IMR-90 (cell line): ENCODE data around the gene TEX35. TPM values are rescaled to one million over a fixed set of nuclear protein-coding genes. Genes with fewer than 3 reads are reported as not detected.

Experiments used
- ATAC-seq: fragments of 200-7000 bp; cut with Tn5 transposase; 2 replicates; pipeline ENCODE4 v1.9.1; 2020; ENCODE audit warnings: low read depth, mild to moderate bottlenecking, moderate library complexity
- BruUV-seq: library from RNA; stranded (reverse); fragments of 400-500 nt; replicated peaks from 2 replicates; lab custom pipeline; 2021; lab: Mats Ljungman, UMichigan
- CTCF ChIA-PET: fragments of 300-600 bp; formaldehyde crosslinking; extraction: SDS; loops from one replicate; lab custom pipeline; 2021; ENCODE audit warnings: antibody characterized with exemption; lab: Yijun Ruan, JAX
- POLR2A ChIA-PET: fragments of 300-600 bp; sonication (Branson Sonifier 250); formaldehyde crosslinking; loops from one replicate; lab custom pipeline; 2022; ENCODE audit warnings: antibody characterized with exemption; ENCODE audit not compliant: unreplicated experiment; lab: Charles Lee
- DNase-seq: peaks from one replicate; pipeline ENCODE4 v3.0.0; 2013
- H2AFZ ChIP-seq: replicated peaks from 2 replicates; pipeline ENCODE3; 2013; ENCODE audit warnings: low read length, mild to moderate bottlenecking; ENCODE audit not compliant: poor library complexity
- H2AK5ac ChIP-seq: 2 replicates; pipeline ENCODE4 v1.6.1; 2013; ENCODE audit warnings: low read depth, low read length, inconsistent platforms
- H2AK9ac ChIP-seq: replicated peaks from 2 replicates; pipeline ENCODE3; 2013; ENCODE audit warnings: mild to moderate bottlenecking, low read depth, low read length, moderate library complexity; ENCODE audit not compliant: poor library complexity
- H2BK120ac ChIP-seq: 2 replicates; pipeline ENCODE4 v1.6.1; 2013; ENCODE audit warnings: low read depth, low read length, inconsistent platforms
- H2BK15ac ChIP-seq: 3 replicates; pipeline ENCODE4 v1.6.1; 2013; ENCODE audit warnings: low read depth, low read length, inconsistent platforms
- H2BK20ac ChIP-seq: 2 replicates; pipeline ENCODE4 v1.6.1; 2013; ENCODE audit warnings: low read depth, mild to moderate bottlenecking, inconsistent platforms, low read length, moderate library complexity
- H2BK5ac ChIP-seq: 2 replicates; pipeline ENCODE4 v1.6.1; 2013; ENCODE audit warnings: mild to moderate bottlenecking, low read depth, low read length, inconsistent platforms; ENCODE audit not compliant: poor library complexity, severe bottlenecking
- H3K14ac ChIP-seq: replicated peaks from 2 replicates; pipeline ENCODE4 v1.6.1; 2013; ENCODE audit warnings: low read depth, low read length, inconsistent platforms
- H3K18ac ChIP-seq: 2 replicates; pipeline ENCODE4 v1.6.1; 2013; ENCODE audit warnings: low read depth, low read length, control low read depth
- H3K23ac ChIP-seq: 2 replicates; pipeline ENCODE4 v1.6.1; 2013; ENCODE audit warnings: low read depth, low read length, inconsistent platforms
- H3K27ac ChIP-seq: 2 replicates; pipeline ENCODE4 v1.5.1; 2013; ENCODE audit warnings: mild to moderate bottlenecking, control low read depth, low read length; ENCODE audit not compliant: insufficient read depth
- H3K27me3 ChIP-seq: 2 replicates; pipeline ENCODE4 v1.6.1; 2013; ENCODE audit warnings: low read length; ENCODE audit not compliant: control insufficient read depth, insufficient read depth
- H3K36me3 ChIP-seq: 2 replicates; pipeline ENCODE4 v1.6.1; 2013; ENCODE audit warnings: low read length, mixed read lengths; ENCODE audit not compliant: control insufficient read depth, insufficient read depth
- H3K4ac ChIP-seq: 2 replicates; pipeline ENCODE4 v1.6.1; 2013; ENCODE audit warnings: low read depth, low read length, inconsistent platforms
- H3K4me1 ChIP-seq: 2 replicates; pipeline ENCODE4 v1.6.1; 2013; ENCODE audit warnings: low read length, mixed read lengths; ENCODE audit not compliant: control insufficient read depth, insufficient read depth
- H3K4me2 ChIP-seq: 2 replicates; pipeline ENCODE4 v1.6.1; 2013; ENCODE audit warnings: low read depth, mild to moderate bottlenecking, control low read depth, low read length, moderate library complexity
- H3K4me3 ChIP-seq: 2 replicates; pipeline ENCODE4 v1.5.1; 2013; ENCODE audit warnings: low read depth, mild to moderate bottlenecking, control low read depth, low read length, moderate library complexity; ENCODE audit not compliant: insufficient read depth
- H3K56ac ChIP-seq: 2 replicates; pipeline ENCODE4 v1.6.1; 2013; ENCODE audit warnings: low read length, inconsistent platforms; ENCODE audit not compliant: insufficient read depth; ENCODE audit errors: extremely low read depth
- H3K79me1 ChIP-seq, 2 experiments: 2 replicates each; pipeline ENCODE4 v1.6.1; 2013; ENCODE audit warnings: low read length in 2 of 2, inconsistent platforms in 1 of 2, low read depth in 1 of 2
- H3K9ac ChIP-seq: 2 replicates; pipeline ENCODE4 v1.6.1; 2013; ENCODE audit warnings: low read depth, low read length, control low read depth
- H3K9me1 ChIP-seq: 2 replicates; pipeline ENCODE4 v1.6.1; 2013; ENCODE audit warnings: low read length, inconsistent platforms; ENCODE audit not compliant: insufficient read depth
- H3K9me3 ChIP-seq: 2 replicates; pipeline ENCODE4 v1.6.1; 2013; ENCODE audit warnings: low read length; ENCODE audit not compliant: control insufficient read depth, insufficient read depth
- H4K20me1 ChIP-seq: 2 replicates; pipeline ENCODE4 v1.6.1; 2013; ENCODE audit warnings: low read length, inconsistent platforms; ENCODE audit not compliant: insufficient read depth
- H4K5ac ChIP-seq: 2 replicates; pipeline ENCODE4 v1.6.1; 2013; ENCODE audit warnings: mild to moderate bottlenecking, low read depth, low read length, control low read depth
- H4K8ac ChIP-seq, 2 experiments: 2 replicates each; pipeline ENCODE4 v1.6.1; 2013; ENCODE audit warnings: low read depth in 2 of 2, low read length in 2 of 2, control low read depth in 1 of 2, inconsistent platforms in 1 of 2
- H4K91ac ChIP-seq: 2 replicates; pipeline ENCODE4 v1.6.1; 2013; ENCODE audit warnings: low read depth, low read length, inconsistent platforms; ENCODE audit not compliant: insufficient read depth
- BHLHE40 ChIP-seq: fragments of 150-350 bp; IDR thresholded peaks from 2 replicates; pipeline ENCODE4 v1.6.1; 2016; ENCODE audit warnings: mild to moderate bottlenecking, low read depth, low read length
- CEBPB ChIP-seq: IDR thresholded peaks from 2 replicates; pipeline ENCODE4 v1.6.1; 2012; ENCODE audit warnings: low read depth, low read length, improper control_type of control experiment
- CHD1 ChIP-seq: IDR thresholded peaks from 2 replicates; pipeline ENCODE4 v1.6.1; 2012; ENCODE audit warnings: low read depth, low read length, improper control_type of control experiment
- FOS ChIP-seq: fragments of 150-350 bp; IDR thresholded peaks from 2 replicates; pipeline ENCODE4 v1.6.1; 2016; ENCODE audit warnings: low read depth, low read length
- MAZ ChIP-seq: IDR thresholded peaks from 2 replicates; pipeline ENCODE4 v1.6.1; 2012; ENCODE audit warnings: low read depth, mild to moderate bottlenecking, low read length, improper control_type of control experiment, moderate library complexity, borderline replicate concordance
- MXI1 ChIP-seq: IDR thresholded peaks from 2 replicates; pipeline ENCODE4 v1.6.1; 2012; ENCODE audit warnings: low read depth, mild to moderate bottlenecking, low read length, moderate library complexity, borderline replicate concordance
- NFE2L2 ChIP-seq: fragments of 150-350 bp; IDR thresholded peaks from 2 replicates; pipeline ENCODE4 v1.6.1; 2016; ENCODE audit warnings: low read depth, mild to moderate bottlenecking, low read length
- POLR2A ChIP-seq: IDR thresholded peaks from 2 replicates; pipeline ENCODE4 v1.6.1; 2012; ENCODE audit warnings: mild to moderate bottlenecking, low read depth, low read length
- RAD21 ChIP-seq: IDR thresholded peaks from 2 replicates; pipeline ENCODE4 v1.6.1; 2012; ENCODE audit warnings: low read length, improper control_type of control experiment
- RFX5 ChIP-seq: IDR thresholded peaks from 2 replicates; pipeline ENCODE4 v1.8.0; 2012; ENCODE audit warnings: low read depth, mild to moderate bottlenecking, low read length, moderate library complexity
- USF2 ChIP-seq: fragments of 150-350 bp; IDR thresholded peaks from 2 replicates; pipeline ENCODE4 v1.6.1; 2017; ENCODE audit warnings: mild to moderate bottlenecking, antibody characterized with exemption, low read length, low read depth
- whole genome bisulfite sequencing, 2 experiments: methylation state at CpG; one replicate each; pipeline versions ENCODE4 v1.1.5 to v1.1.7; 2013; ENCODE audit warnings: missing lambda C conversion rate in 2 of 2; ENCODE audit not compliant: insufficient read length in 1 of 2; ENCODE audit errors: extremely low coverage in 2 of 2; 5-methylcytosine and 5-hydroxymethylcytosine counted together
- dilution Hi-C: fragments of 300-500 bp; cut with HindIII; formaldehyde crosslinking; loops from one replicate; pipeline ENCODE4 v1.14.3; 2018; ENCODE audit warnings: low sequenced_read_pairs; ENCODE audit not compliant: unreplicated experiment
- in situ Hi-C: fragments of 300-500 bp; cut with MboI; formaldehyde crosslinking; loops from 3 replicates; pipeline ENCODE4 v1.14.3; 2019; ENCODE audit warnings: low sequenced_read_pairs, inconsistent platforms, mixed read lengths
- intact Hi-C: fragments of 100-400 bp; cut with micrococcal nuclease; formaldehyde crosslinking; loops from 2 replicates; pipeline ENCODE4 v1.10.0; 2022
- polyA plus RNA-seq, 3 experiments: library from polyadenylated mRNA; depleted of rRNA; stranded (reverse); fragments of >200 nt; gene quantifications; 2 replicates each; pipeline ENCODE4 v1.2.3, GENCODE V29; 2012; ENCODE audit warnings: low replicate concordance in 1 of 3
- total RNA-seq: library from RNA; depleted of rRNA; stranded (reverse); fragments of >200 nt; gene quantifications from 2 replicates; pipeline ENCODE4 v1.2.3, GENCODE V29; 2012
- TF ChIP-seq, protein P1 (sequence below): conservative IDR thresholded peaks from 2 replicates; pipeline ENCODE4 v1.5.1; 2012; ENCODE audit warnings: mild to moderate bottlenecking, low read depth, low read length, improper control_type of control experiment

Gene TEX35
- total and polyA plus RNA-seq, 2 of the 4 experiments (the other 2 are of a cell fraction), result 0.05 TPM; not detected in 1

DNA sequence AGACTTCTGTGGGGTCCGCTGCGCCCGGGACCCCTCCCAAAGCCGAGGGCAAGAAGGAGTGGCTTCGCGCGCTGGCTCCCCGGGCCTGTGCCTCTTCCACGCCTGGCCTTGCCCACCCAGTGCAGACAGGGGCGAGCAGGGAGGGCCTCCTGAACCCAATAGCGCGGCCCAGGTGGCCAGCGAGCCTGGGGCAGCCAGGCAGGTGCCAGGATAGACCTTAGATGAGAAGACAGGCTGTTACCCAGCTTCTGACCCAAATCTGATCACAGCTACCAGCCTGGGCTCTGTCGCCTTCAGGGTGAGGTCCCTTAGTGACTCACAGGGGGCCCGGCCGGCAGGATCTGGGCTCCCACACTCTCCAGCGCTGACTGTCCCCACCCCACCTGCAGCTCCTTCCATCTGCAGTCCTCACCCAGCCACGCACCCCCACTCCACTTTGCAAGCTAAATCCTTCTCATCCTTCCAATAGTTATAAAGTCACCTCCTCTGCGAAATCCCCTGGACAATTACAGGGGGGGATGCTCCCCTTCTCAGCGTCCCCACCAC lies 25.8 kb upstream of the TEX35 start:
- H2BK20ac ChIP-seq, result no peak overlapping the region
- no peaks in the 10 kb centered on the region for H4K20me1 ChIP-seq
- no TSS peak for BruUV-seq
- H3K27me3 ChIP-seq, result peaks cover 2% of the 10 kb centered on the region; the same call in 1 of the 2 replicates
- no peak overlapping the region for H2AK5ac ChIP-seq
- H2AK9ac ChIP-seq, result no peak overlapping the region
- dilution Hi-C loops, result no loop called here
- H3K27ac ChIP-seq, result no peak overlapping the region
- ATAC-seq (no peak), DNase-seq (no peak)
- no peaks in the 10 kb centered on the region for H3K4me1 ChIP-seq
- no peak overlapping the region for H3K56ac ChIP-seq
- no peaks in the 10 kb centered on the region for H3K36me3 ChIP-seq
- no peak overlapping the region for H2BK5ac ChIP-seq
- TF ChIP-seq FOS (no peak), MAZ (no peak), RFX5 (no peak), MXI1 (no peak), USF2 (no peak), POLR2A (no peak), NFE2L2 (no peak), RAD21 (no peak), CHD1 (no peak), CEBPB (no peak), BHLHE40 (no peak)
- TF ChIP-seq, protein P1, sequence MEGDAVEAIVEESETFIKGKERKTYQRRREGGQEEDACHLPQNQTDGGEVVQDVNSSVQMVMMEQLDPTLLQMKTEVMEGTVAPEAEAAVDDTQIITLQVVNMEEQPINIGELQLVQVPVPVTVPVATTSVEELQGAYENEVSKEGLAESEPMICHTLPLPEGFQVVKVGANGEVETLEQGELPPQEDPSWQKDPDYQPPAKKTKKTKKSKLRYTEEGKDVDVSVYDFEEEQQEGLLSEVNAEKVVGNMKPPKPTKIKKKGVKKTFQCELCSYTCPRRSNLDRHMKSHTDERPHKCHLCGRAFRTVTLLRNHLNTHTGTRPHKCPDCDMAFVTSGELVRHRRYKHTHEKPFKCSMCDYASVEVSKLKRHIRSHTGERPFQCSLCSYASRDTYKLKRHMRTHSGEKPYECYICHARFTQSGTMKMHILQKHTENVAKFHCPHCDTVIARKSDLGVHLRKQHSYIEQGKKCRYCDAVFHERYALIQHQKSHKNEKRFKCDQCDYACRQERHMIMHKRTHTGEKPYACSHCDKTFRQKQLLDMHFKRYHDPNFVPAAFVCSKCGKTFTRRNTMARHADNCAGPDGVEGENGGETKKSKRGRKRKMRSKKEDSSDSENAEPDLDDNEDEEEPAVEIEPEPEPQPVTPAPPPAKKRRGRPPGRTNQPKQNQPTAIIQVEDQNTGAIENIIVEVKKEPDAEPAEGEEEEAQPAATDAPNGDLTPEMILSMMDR, result no peak
- ChIA-PET CTCF (no interaction called here), POLR2A (no interaction called here)
- H3K9ac ChIP-seq, result no peak overlapping the region
- H3K4me2 ChIP-seq, result no peak overlapping the region
- H2BK15ac ChIP-seq, result no peak overlapping the region
- no peaks in the 10 kb centered on the region for H3K79me1 ChIP-seq
- 70% methylated on average over 5 of the region's 20 CpGs; no CpG with 5 or more reads in 1 of the 2 experiments for WGBS, 2 experiments
- intact Hi-C loops, result no loop called here
- no peak overlapping the region for H2BK120ac ChIP-seq
- H3K18ac ChIP-seq, result no peak overlapping the region
- H4K91ac ChIP-seq, result no peak overlapping the region
- in situ Hi-C loops, result no loop called here
- H3K9me1 ChIP-seq, result no peaks in the 10 kb centered on the region
- no peak overlapping the region for H4K8ac ChIP-seq
- H3K9me3 ChIP-seq, result no peaks in the 10 kb centered on the region
- no peak overlapping the region for H3K4me3 ChIP-seq
- H4K5ac ChIP-seq, result no peak overlapping the region
- H3K14ac ChIP-seq, result no peak overlapping the region
- H3K4ac ChIP-seq, result no peak overlapping the region
- no peak overlapping the region for H3K23ac ChIP-seq
- peak overlapping the region; percentile 38 for H2AFZ ChIP-seq
